ENCODE data around the gene SLC9C2.

SLC9C2 gene

DNA sequence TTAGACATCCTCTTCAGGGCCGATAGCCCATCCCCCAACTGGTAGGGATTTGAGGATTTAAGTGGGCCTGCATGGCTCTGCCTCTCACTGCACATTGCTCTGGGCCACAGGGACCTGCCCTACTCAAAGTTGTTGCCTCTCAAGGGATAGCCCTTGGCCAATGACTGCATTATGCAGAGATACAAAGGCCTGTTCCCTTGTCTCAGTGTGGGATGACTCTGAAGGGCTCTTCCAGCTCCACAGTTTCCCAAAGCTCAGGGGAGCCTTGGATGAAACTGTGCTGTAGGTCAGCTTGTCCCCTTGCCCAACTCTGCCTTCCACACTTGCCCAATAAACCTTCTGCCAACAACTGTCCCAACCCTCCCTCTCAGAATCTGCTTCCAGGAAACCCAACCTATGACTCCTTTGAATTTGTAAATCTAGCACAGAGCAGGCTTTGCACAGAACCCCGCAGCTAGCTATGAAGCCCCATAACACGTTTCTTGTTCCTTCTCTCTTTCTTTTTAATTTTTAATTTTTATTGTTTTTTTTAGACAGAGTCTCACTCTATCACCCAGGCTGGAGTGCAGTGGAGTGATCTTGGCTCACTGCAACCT lies 42.5 kb downstream of the SLC9C2 start:
- Histone ChIP-seq H3K4me3 (ENCODE audit: low read depth in 1 of 2, low read length in 1 of 2) (no peak overlapping the region), H3K36me3 (no peaks in the 10 kb centered on the region), H3K4me1 (ENCODE audit: control insufficient read depth in 1 of 2, insufficient read depth in 1 of 2, low read depth in 1 of 2, low read length in 1 of 2) (no peaks in the 10 kb centered on the region), H3K9me3 (no peaks in the 10 kb centered on the region), H3K27me3 (no peaks in the 10 kb centered on the region), H3K27ac (no peak overlapping the region)
- TF ChIP-seq, protein P1, sequence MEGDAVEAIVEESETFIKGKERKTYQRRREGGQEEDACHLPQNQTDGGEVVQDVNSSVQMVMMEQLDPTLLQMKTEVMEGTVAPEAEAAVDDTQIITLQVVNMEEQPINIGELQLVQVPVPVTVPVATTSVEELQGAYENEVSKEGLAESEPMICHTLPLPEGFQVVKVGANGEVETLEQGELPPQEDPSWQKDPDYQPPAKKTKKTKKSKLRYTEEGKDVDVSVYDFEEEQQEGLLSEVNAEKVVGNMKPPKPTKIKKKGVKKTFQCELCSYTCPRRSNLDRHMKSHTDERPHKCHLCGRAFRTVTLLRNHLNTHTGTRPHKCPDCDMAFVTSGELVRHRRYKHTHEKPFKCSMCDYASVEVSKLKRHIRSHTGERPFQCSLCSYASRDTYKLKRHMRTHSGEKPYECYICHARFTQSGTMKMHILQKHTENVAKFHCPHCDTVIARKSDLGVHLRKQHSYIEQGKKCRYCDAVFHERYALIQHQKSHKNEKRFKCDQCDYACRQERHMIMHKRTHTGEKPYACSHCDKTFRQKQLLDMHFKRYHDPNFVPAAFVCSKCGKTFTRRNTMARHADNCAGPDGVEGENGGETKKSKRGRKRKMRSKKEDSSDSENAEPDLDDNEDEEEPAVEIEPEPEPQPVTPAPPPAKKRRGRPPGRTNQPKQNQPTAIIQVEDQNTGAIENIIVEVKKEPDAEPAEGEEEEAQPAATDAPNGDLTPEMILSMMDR (IDR thresholded peaks at IDR 0.05): no peak

DNA sequence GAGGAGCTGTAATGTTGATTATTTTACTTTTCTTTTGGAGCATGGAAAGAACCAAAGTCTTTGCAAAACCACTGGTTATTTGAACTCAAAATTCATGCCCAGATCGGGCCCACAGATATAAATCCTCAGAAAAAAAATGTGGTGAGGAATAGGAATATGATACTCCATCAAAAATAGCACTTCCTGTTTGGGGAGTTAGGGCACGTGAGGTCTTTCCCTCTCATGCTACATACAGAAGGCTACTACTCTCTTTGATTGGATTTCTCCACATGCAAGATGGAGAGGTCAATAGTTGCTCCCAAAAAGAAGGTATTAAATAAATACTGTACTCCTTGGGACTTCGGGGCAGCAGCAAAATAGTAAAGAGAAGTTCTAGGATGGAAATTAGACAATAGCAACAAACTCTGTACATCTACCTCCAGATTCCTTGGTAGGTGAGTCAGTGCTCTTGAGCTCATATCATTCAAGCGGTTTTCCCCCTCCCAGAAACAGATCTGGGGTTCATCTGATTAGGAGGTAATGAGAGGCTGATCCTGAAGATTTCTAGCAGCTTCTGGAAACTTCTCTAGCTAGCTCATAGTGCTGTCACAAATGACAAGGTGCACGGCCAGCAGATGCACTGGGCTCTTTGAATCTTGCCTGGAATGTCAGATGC lies 47.1 kb downstream of the SLC9C2 start:
- H3K27me3 ChIP-seq: no peaks in the 10 kb centered on the region
- H3K36me3 ChIP-seq: no peaks in the 10 kb centered on the region
- H3K4me3 ChIP-seq (ENCODE audit: low read depth in 1 of 2, low read length in 1 of 2): no peak overlapping the region
- TF ChIP-seq, protein P1 (IDR thresholded peaks at IDR 0.05): no peak
- no peak overlapping the region for H3K27ac ChIP-seq
- no peaks in the 10 kb centered on the region for H3K4me1 ChIP-seq (ENCODE audit: control insufficient read depth in 1 of 2, insufficient read depth in 1 of 2, low read depth in 1 of 2, low read length in 1 of 2)
- H3K9me3 ChIP-seq: no peaks in the 10 kb centered on the region

DNA sequence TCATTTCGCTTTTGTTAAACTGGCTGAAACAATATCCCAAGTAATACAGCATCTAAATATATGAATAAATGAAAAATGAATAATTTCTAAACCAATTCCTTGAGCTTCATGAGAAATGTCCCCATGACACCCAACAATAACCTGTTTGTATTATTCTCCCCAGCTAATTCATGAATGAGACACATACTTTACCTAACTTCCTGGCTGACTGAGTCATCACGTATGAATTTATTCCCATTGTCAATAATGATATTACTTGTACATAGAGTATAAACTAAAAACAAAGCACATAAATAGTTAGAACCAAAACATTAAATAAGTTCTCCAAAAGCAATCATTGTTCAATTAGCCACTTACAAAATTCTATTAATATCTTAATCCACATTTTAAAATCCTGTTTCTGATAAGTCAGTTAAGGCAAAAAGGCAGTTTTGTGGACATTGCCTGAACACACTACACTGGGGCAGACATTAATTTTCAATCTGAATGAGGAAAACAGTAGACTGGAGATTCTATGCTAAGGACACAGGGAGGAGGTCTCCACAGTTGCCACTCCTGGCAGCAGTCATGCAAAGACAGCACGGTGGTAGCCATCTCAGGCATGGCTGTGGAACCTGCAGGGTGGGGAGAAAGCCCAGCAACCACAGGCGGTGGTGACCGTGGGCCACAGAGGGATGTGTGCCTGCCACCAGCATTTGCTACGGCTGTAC lies 48.2 kb downstream of the SLC9C2 start:
- Histone ChIP-seq H3K27me3 (no peaks in the 10 kb centered on the region), H3K9me3 (no peaks in the 10 kb centered on the region), H3K36me3 (no peaks in the 10 kb centered on the region), H3K4me1 (ENCODE audit: control insufficient read depth in 1 of 2, insufficient read depth in 1 of 2, low read depth in 1 of 2, low read length in 1 of 2) (no peaks in the 10 kb centered on the region), H3K4me3 (ENCODE audit: low read depth in 1 of 2, low read length in 1 of 2) (no peak overlapping the region), H3K27ac (no peak overlapping the region)
- TF ChIP-seq, protein P1 (IDR thresholded peaks at IDR 0.05): no peak

DNA sequence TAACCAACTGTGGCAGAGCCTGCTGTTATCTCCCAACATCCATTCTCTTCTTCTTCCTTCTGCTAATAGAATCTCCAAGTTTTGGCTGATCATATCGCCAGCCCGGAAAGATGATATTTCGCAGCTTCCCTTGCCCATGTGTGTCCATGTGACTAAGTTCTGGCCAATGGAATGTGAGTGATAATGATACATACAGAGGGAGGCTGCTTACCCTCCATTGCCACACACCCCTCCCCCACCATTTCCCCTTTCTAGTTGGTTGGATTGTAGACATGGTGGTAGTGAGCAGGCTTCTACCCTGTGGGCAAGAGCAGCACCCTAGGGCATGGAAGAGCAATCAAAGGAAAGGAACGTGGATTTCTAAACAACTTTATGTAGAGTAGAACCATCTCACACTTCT lies 48.8 kb downstream of the SLC9C2 start:
- no peaks in the 10 kb centered on the region for H3K9me3 ChIP-seq
- H3K27me3 ChIP-seq: no peaks in the 10 kb centered on the region
- no peaks in the 10 kb centered on the region for H3K4me1 ChIP-seq (ENCODE audit: control insufficient read depth in 1 of 2, insufficient read depth in 1 of 2, low read depth in 1 of 2, low read length in 1 of 2)
- no peak overlapping the region for H3K4me3 ChIP-seq (ENCODE audit: low read depth in 1 of 2, low read length in 1 of 2)
- no peaks in the 10 kb centered on the region for H3K36me3 ChIP-seq
- TF ChIP-seq, protein P1 (IDR thresholded peaks at IDR 0.05): no peak
- H3K27ac ChIP-seq: no peak overlapping the region

DNA sequence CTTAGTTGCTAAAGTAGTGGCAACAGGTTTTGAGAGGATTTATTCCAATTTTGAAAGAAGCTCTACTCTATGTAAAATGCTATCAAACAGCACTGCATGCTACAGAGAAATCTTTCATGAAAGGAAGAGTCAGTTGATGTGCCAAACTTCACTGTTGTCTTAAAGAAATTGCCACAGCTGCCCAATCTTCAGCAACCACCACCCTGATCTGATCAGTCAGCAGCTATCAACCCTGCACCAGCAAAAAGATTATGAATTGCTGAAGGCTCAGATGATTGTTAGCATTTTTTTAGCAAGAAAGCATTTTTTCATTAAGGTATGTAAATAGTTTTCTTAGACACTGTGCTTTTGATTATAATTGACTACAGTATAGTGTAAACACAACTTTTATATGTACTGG lies 49.6 kb downstream of the SLC9C2 start:
- H3K4me1 ChIP-seq (ENCODE audit: control insufficient read depth in 1 of 2, insufficient read depth in 1 of 2, low read depth in 1 of 2, low read length in 1 of 2): no peaks in the 10 kb centered on the region
- H3K4me3 ChIP-seq (ENCODE audit: low read depth in 1 of 2, low read length in 1 of 2): no peak overlapping the region
- TF ChIP-seq, protein P1 (IDR thresholded peaks at IDR 0.05): no peak
- no peaks in the 10 kb centered on the region for H3K9me3 ChIP-seq
- H3K27me3 ChIP-seq: no peaks in the 10 kb centered on the region
- no peaks in the 10 kb centered on the region for H3K36me3 ChIP-seq
- H3K27ac ChIP-seq: no peak overlapping the region
